Hematopoietic multipotent progenitor cell treated with erythropoietin and hydrocortisone succinate and interleukin-3 and kit ligand, for 8 days (in vitro differentiated cells): ENCODE results near the gene GPRIN1.

Source experiments
- DNase-seq: peaks from one replicate; pipeline ENCODE4 v3.0.0-alpha.2; 2015

Gene GPRIN1

DNA sequence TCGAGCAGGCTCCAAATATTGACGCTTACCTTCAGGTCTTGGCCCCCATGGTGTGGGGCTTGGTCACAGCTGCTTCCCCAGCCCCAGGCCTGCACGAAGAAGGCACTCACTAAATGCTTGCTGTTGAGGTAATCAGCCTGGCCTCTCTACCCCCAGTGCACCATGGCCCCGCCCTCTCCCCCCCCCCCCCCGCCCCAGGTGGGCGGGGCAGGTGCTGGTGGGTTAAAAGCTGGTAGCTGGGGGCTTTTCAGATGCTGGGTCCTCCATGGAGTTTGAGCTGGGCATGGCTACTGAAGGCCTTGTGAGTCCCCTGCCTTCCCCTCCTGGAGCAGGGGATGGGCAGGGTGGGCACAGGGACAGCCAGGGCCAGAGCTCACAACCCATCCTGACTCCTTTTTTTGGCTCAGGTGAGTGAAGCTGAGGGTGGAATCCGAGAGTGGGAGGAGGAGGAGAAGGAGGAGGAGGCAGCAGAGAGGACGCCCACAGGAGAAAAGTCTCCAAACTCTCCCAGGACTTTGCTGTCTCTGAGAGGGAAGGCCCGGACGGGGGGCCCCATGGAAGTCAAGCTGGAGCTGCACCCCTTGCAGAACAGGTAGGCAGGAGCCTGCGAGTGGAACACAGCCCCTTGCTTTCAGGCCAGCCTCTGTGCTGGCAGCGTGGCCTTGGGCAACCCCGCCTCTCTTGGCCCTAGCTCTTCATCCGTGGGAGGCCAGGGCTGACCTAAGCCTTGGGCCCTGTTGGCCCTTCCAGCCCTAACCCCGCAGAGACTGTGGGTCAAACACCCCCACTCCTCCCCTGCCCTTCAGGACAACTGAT lies 32.9 kb upstream of the GPRIN1 start:
- DNase-seq: no peak

DNA sequence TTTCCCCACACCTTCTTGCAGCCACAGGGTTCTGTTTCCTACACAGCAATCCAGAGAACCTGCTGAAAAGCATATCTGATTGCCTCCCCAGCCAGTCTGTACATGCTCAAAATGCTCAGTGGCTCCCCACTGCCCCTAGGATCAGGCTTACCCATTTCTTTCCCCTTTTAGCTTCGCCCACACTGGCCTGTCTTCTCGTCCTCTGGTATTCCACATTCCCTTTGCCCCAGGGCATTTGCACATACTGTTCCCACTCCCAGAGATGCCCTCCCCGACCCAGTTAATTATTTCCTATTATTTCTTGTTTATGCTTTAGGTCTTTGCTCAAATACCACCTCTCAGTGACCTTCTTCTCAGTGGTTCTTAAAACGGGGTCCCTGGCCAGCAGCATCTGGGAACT lies 30.7 kb upstream of the GPRIN1 start:
- no peak for DNase-seq

GRCh38 chr5:176639981-176640380 lies 30.0 kb upstream of the GPRIN1 start:
- DNase-seq: no peak

DNA sequence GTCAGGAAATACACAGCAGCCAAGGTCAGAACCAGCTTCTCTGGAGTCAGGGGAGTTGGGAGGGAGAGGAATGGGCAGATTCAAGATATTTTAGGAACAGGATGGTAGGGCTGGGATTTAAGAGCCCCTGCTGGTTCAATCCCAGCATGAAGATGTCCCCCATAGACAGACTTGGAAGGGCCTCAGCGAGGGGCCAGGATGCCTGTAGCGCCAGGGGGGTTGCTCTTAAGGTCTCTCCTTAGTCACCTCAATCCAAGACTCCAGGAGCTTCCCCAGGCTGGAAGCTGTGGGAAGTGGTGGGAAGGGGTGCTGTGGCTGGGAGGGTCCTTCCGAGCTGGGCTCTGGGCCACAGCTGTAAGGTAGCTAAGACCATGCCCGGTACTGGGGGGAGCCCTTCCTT lies 29.3 kb upstream of the GPRIN1 start:
- DNase-seq: no peak

DNA sequence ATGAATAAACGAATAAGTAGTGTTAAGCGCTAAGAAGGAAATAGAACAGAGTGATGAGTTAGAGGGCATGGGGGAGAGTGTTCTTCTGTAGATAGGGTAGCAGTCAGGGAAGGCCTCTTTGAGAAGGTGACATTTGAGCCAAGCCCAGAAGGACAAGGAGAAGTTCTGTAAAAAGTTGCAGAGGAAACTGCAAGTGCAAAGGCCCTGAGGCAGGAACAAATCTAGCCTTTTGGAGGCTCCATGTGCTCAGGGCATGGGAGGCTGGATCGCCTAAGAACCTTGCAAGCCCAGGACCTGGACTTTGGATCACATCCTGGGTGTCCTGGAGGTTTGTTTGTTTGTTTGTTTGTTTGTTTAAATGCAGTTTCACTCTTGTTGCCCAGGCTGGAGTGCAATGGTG lies 28.5 kb upstream of the GPRIN1 start:
- DNase-seq: no peak

GRCh38 chr5:176637556-176637955 lies 27.6 kb upstream of the GPRIN1 start:
- no peak for DNase-seq

DNA sequence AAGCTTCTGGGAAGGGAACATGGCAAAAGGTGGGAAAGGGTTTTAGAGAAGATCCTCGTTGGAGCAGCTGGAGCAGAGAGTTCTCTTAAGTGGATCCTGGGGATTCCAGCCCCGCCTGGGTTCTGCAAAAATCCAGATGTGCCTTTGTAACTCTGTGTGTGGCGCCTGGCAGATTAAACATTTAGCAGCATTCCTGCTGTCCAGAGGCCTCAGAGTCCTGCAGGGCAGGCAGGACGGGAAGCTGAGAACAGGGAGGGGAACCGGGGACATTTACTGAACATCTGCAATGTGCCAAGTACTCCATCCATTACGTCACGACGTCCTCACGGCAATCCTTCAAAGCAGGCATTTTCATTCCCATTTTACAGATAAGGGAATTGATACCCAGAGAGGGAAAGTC lies 26.5 kb upstream of the GPRIN1 start:
- no peak for DNase-seq

- no peak for DNase-seq
These were observed 23.6 kb upstream of the GPRIN1 start for GRCh38 chr5:176633598-176633997.

- no peak for DNase-seq
These were observed 22.8 kb upstream of the GPRIN1 start for GRCh38 chr5:176632745-176633144.

GRCh38 chr5:176631383-176632200 lies 21.6 kb upstream of the GPRIN1 start:
- no peak for DNase-seq

DNA sequence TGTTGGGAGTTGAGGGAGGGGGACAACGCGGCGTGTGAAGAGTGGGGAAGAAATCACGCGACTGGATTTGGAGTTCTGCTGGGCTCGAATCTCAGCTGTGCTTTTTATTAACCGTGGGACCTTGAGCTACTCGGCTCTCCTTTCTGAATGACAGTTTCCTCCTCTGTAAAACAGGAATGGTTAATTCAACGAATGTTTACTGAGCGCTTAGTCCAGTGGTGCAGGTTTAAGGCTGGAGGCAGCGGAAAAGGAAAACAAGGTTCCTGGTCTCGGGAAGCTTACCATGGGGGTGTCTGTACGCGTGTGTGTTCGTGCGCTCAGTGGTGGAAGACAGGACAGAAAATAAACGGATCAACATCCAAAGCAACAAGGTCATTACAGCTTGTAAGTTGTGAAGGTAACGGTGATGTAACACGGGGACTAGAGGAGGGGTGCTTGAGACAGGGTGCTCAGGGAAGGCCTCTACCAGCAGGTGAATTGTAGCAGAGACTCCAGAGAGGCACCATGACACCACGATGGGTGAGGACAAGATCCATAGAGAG lies 20.8 kb upstream of the GPRIN1 start:
- no peak for DNase-seq

DNA sequence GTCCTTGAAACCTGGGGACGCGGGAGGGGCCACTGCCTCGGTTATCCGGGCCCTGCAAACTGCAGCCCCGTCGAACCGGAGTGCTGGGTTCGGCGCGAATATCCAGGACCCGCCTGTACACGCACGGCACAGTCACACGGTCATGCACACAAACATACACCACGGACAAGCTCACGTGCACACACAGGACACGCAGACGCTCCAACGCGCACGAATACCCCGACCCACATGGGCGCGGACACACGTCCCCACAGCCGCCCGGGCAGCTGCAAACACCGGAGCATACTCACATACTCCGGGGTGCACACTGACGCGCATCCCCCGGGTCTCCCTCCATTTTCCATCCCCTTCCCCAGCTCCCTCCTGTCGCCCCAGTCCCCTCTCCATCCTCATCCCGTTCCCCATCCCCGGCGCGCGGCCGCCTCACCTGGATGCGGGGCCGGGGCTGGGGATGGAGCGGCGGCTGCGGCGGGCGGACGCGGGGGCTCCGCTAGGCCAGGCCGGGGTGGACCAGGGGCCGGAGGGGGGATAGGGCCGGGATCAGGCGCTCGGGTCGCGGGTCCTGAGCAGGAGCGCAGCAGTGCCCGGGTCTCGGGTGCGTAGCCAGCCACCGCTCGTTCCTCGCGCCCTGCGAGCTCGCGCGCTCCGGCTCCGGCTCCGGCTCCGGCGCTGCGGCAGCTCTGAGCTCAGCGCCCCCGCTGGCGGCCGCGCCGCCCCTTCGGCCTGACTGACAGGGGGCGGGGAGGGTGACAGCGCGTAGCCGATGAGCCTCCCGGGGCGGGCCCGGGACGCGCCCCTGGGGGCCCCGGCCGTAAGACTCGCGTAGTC lies 20.1 kb upstream of the GPRIN1 start, which contains the start of the genes EIF4E1B and SNCB:
Gene EIF4E1B, plus strand, starts transcription at position 823 of the 828 bp plus-strand sequence. CDS start 12,113 bp downstream, outside the sequence.
Gene SNCB, minus strand, starts transcription at position 682 of the 828 bp plus-strand sequence. CDS start 880 bp downstream, outside the sequence.
- no peak for DNase-seq

DNA sequence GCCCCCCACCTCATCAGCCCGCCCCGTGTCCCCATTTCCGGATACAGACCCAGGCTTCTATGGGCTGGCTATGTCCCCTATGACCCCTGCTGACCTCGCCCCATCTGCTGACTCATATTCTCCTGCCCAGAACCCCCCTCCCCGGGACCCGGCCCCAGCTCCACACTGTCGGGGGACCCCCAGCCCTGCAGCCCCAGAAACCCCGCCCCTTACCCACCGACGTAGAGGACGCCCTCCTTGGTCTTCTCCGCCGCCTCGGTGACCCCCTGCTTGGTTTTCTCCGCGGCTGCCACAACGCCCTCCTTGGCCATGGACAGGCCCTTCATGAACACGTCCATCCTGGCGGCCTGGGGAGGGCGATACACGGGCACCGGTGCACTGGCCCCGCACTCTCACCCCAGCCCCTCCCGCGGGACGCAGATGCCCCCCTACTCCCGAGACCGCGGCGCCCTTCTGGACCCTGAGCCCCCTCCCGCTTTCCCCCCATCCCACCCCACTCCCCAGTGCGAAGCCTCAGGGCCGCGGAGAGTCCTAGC lies 19.4 kb upstream of the GPRIN1 start:
- no peak for DNase-seq

DNA sequence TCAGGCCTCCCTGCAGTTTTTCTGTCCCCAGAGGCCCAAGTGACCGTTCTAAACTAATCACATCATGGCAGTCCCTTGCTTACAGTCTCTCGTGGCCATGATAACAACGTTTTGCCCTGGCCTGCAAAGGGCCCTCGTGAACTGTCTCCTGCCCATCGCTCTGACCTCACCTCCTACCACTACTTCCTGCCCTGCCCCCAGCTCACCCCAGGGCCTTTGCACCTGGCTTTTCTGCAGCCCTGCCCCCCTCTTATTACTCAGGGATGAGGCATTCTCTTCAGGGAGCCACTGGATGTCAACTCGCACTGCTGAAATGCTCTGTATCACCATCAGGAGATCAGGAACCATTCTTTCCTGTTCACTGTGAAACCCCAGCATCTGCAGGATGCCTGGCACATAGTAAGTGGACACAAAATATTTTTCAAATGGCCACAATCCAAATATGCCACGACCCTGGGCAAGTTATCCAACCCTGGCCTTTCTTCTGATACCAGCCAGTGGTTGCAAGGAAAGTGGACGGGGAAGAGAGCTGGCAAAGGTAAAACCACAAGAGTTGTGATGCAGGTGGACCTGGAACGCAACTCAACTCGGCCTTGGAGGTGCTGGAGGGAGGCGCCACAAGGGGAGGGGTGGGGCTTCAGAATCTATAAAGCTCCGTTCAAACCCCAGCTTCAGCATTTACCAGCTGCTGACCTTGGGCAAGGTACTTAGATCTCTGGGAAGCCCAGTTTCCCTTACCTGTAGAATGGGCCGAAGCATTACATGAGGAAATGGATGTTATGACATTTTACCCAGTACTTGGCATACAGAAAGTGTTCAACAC lies 18.7 kb upstream of the GPRIN1 start:
- no peak for DNase-seq

- DNase-seq: no peak
These were observed 17.6 kb upstream of the GPRIN1 start for GRCh38 chr5:176627582-176627981.

GRCh38 chr5:176626876-176627236 lies 16.9 kb upstream of the GPRIN1 start:
- no peak for DNase-seq

- DNase-seq: no peak
These were observed 16.3 kb upstream of the GPRIN1 start for GRCh38 chr5:176625966-176626875.

GRCh38 chr5:176625512-176625911 lies 15.6 kb upstream of the GPRIN1 start:
- no peak for DNase-seq

GRCh38 chr5:176624938-176625337 lies 15.0 kb upstream of the GPRIN1 start:
- no peak for DNase-seq

GRCh38 chr5:176624142-176624541 lies 14.2 kb upstream of the GPRIN1 start:
- DNase-seq: no peak
